ENCODE measurements around the gene GGACT.

Gene GGACT

GRCh38 chr13:100513987-100514670 lies 74.5 kb downstream of the GGACT start:
- Mint-ChIP-seq H3K27me3 (no peaks in the 10 kb centered on the region), H3K9me3 (no peaks in the 10 kb centered on the region), H3K4me3 (no peak overlapping the region), H3K4me1 (no peaks in the 10 kb centered on the region), H3K27ac (no peak overlapping the region), H3K36me3 (peaks cover 6% of the 10 kb centered on the region)
- no peak for DNase-seq (ENCODE audit: low spot score in 2 of 2)
- no peak for ATAC-seq (ENCODE audit: low read depth)

GRCh38 chr13:100513171-100513570 lies 75.4 kb downstream of the GGACT start:
- Mint-ChIP-seq H3K4me1 (no peaks in the 10 kb centered on the region), H3K36me3 (peaks cover 6% of the 10 kb centered on the region), H3K9me3 (no peaks in the 10 kb centered on the region), H3K27ac (no peak overlapping the region), H3K4me3 (no peak overlapping the region), H3K27me3 (no peaks in the 10 kb centered on the region)
- DNase-seq (ENCODE audit: low spot score in 2 of 2) (no peak), ATAC-seq (ENCODE audit: low read depth) (no peak)

GRCh38 chr13:100512422-100512821 lies 76.2 kb downstream of the GGACT start:
- Mint-ChIP-seq H3K36me3 (peaks cover 6% of the 10 kb centered on the region), H3K4me1 (no peaks in the 10 kb centered on the region), H3K4me3 (no peak overlapping the region), H3K27ac (no peak overlapping the region), H3K9me3 (no peaks in the 10 kb centered on the region), H3K27me3 (no peaks in the 10 kb centered on the region)
- DNase-seq (ENCODE audit: low spot score in 2 of 2) (no peak), ATAC-seq (ENCODE audit: low read depth) (no peak)

- DNase-seq (ENCODE audit: low spot score in 2 of 2) (no peak), ATAC-seq (ENCODE audit: low read depth) (no peak)
- Mint-ChIP-seq H3K4me1 (peaks cover 2% of the 10 kb centered on the region), H3K27ac (no peak overlapping the region), H3K4me3 (no peak overlapping the region), H3K9me3 (no peaks in the 10 kb centered on the region), H3K27me3 (no peaks in the 10 kb centered on the region), H3K36me3 (peaks cover 6% of the 10 kb centered on the region)
These were observed 77.1 kb downstream of the GGACT start for GRCh38 chr13:100511466-100511865.

GRCh38 chr13:100510208-100510957 lies 78.2 kb downstream of the GGACT start:
- Mint-ChIP-seq H3K9me3 (no peaks in the 10 kb centered on the region), H3K4me3 (no peak overlapping the region), H3K27me3 (peaks cover 3% of the 10 kb centered on the region), H3K4me1 (peaks cover 9% of the 10 kb centered on the region), H3K27ac (no peak overlapping the region), H3K36me3 (no peaks in the 10 kb centered on the region)
- DNase-seq (ENCODE audit: low spot score in 2 of 2), result no peak
- ATAC-seq (ENCODE audit: low read depth), result no peak

GRCh38 chr13:100508996-100509395 lies 79.6 kb downstream of the GGACT start:
- DNase-seq (ENCODE audit: low spot score in 2 of 2) (no peak), ATAC-seq (ENCODE audit: low read depth) (no peak)
- Mint-ChIP-seq H3K4me3 (no peak overlapping the region), H3K27me3 (peaks cover 5% of the 10 kb centered on the region), H3K9me3 (no peaks in the 10 kb centered on the region), H3K4me1 (peaks cover 9% of the 10 kb centered on the region), H3K27ac (no peak overlapping the region), H3K36me3 (no peaks in the 10 kb centered on the region)

- no peaks in the 10 kb centered on the region for H3K36me3 Mint-ChIP-seq
- DNase-seq (ENCODE audit: low spot score in 2 of 2) (no peak), ATAC-seq (ENCODE audit: low read depth) (no peak)
- peaks cover 5% of the 10 kb centered on the region for H3K27me3 Mint-ChIP-seq
- no peaks in the 10 kb centered on the region for H3K9me3 Mint-ChIP-seq
- no peak overlapping the region for H3K27ac Mint-ChIP-seq
- H3K4me3 Mint-ChIP-seq, result no peak overlapping the region
- peaks cover 9% of the 10 kb centered on the region for H3K4me1 Mint-ChIP-seq
These were observed 80.1 kb downstream of the GGACT start for GRCh38 chr13:100508455-100508854.

GRCh38 chr13:100506600-100507422 lies 81.8 kb downstream of the GGACT start:
- peaks cover 9% of the 10 kb centered on the region for H3K4me1 Mint-ChIP-seq
- ATAC-seq (ENCODE audit: low read depth) (peak; percentile 73), DNase-seq (ENCODE audit: low spot score in 2 of 2) (no peak)
- H3K27ac Mint-ChIP-seq, result no peak overlapping the region
- H3K9me3 Mint-ChIP-seq, result no peaks in the 10 kb centered on the region
- H3K27me3 Mint-ChIP-seq, result peaks cover 8% of the 10 kb centered on the region
- H3K36me3 Mint-ChIP-seq, result peaks cover 2% of the 10 kb centered on the region
- H3K4me3 Mint-ChIP-seq, result peak overlapping the region; percentile 62

GRCh38 chr13:100506154-100506553 lies 82.4 kb downstream of the GGACT start:
- Mint-ChIP-seq H3K36me3 (peaks cover 2% of the 10 kb centered on the region), H3K27ac (no peak overlapping the region), H3K4me1 (peaks cover 9% of the 10 kb centered on the region), H3K27me3 (peaks cover 8% of the 10 kb centered on the region), H3K9me3 (no peaks in the 10 kb centered on the region), H3K4me3 (peak overlapping the region; percentile 62)
- DNase-seq (ENCODE audit: low spot score in 2 of 2), result no peak
- ATAC-seq (ENCODE audit: low read depth), result peak; percentile 41

- Mint-ChIP-seq H3K4me1 (peaks cover 9% of the 10 kb centered on the region), H3K4me3 (no peak overlapping the region), H3K27me3 (peaks cover 8% of the 10 kb centered on the region), H3K27ac (no peak overlapping the region), H3K9me3 (no peaks in the 10 kb centered on the region), H3K36me3 (peaks cover 2% of the 10 kb centered on the region)
- no peak for DNase-seq (ENCODE audit: low spot score in 2 of 2)
- no peak for ATAC-seq (ENCODE audit: low read depth)
These were observed 85.0 kb downstream of the GGACT start for GRCh38 chr13:100503622-100504021.

- no peak for ATAC-seq (ENCODE audit: low read depth)
- Mint-ChIP-seq H3K9me3 (no peaks in the 10 kb centered on the region), H3K27me3 (peaks cover 8% of the 10 kb centered on the region), H3K4me3 (no peak overlapping the region), H3K4me1 (peaks cover 9% of the 10 kb centered on the region), H3K27ac (no peak overlapping the region), H3K36me3 (peaks cover 2% of the 10 kb centered on the region)
- no peak for DNase-seq (ENCODE audit: low spot score in 2 of 2)
These were observed 86.1 kb downstream of the GGACT start for GRCh38 chr13:100502446-100502845.

GRCh38 chr13:100497389-100497788 lies 91.2 kb downstream of the GGACT start:
- Mint-ChIP-seq H3K27ac (no peak overlapping the region), H3K27me3 (no peaks in the 10 kb centered on the region), H3K9me3 (no peaks in the 10 kb centered on the region), H3K36me3 (peaks cover 2% of the 10 kb centered on the region), H3K4me3 (no peak overlapping the region), H3K4me1 (no peaks in the 10 kb centered on the region)
- DNase-seq (ENCODE audit: low spot score in 2 of 2), result no peak
- no peak for ATAC-seq (ENCODE audit: low read depth)

GRCh38 chr13:100495455-100495854 lies 93.1 kb downstream of the GGACT start:
- H3K4me3 Mint-ChIP-seq, result no peak overlapping the region
- no peak for DNase-seq (ENCODE audit: low spot score in 2 of 2)
- no peaks in the 10 kb centered on the region for H3K9me3 Mint-ChIP-seq
- H3K27me3 Mint-ChIP-seq, result no peaks in the 10 kb centered on the region
- no peak for ATAC-seq (ENCODE audit: low read depth)
- no peaks in the 10 kb centered on the region for H3K4me1 Mint-ChIP-seq
- peaks cover 4% of the 10 kb centered on the region for H3K36me3 Mint-ChIP-seq
- H3K27ac Mint-ChIP-seq, result no peak overlapping the region

GRCh38 chr13:100493418-100493817 lies 95.2 kb downstream of the GGACT start:
- peaks cover 4% of the 10 kb centered on the region for H3K36me3 Mint-ChIP-seq
- DNase-seq (ENCODE audit: low spot score in 2 of 2) (no peak), ATAC-seq (ENCODE audit: low read depth) (no peak)
- H3K27me3 Mint-ChIP-seq, result no peaks in the 10 kb centered on the region
- no peak overlapping the region for H3K27ac Mint-ChIP-seq
- no peaks in the 10 kb centered on the region for H3K9me3 Mint-ChIP-seq
- no peaks in the 10 kb centered on the region for H3K4me1 Mint-ChIP-seq
- H3K4me3 Mint-ChIP-seq, result no peak overlapping the region
